Measurements from ENCODE around the gene DIPK1B. TPM values are rescaled to one million over a fixed set of nuclear protein-coding genes. Genes with fewer than 3 reads are reported as not detected.
A peak's percentile ranks its signal among the peaks of the same experiment; 100 is the strongest.

The DIPK1B gene
- total RNA-seq, 1 donor from 2014 or later = 11.0 TPM

- H3K4me1 ChIP-seq (ENCODE audit: control insufficient read depth in 3 of 3, insufficient read depth in 3 of 3, low read length in 3 of 3) = peaks cover 11 to 26% (median 25%) of the 10 kb centered on the region in 3 donors
- peak overlapping the region in 2 of 3 donors; percentile 15 to 41 for H3K4me3 ChIP-seq (ENCODE audit: low read length in 3 of 3)
Measured at GRCh38 chr9:136679431-136679941, 32.9 kb upstream of the DIPK1B start.

DNA sequence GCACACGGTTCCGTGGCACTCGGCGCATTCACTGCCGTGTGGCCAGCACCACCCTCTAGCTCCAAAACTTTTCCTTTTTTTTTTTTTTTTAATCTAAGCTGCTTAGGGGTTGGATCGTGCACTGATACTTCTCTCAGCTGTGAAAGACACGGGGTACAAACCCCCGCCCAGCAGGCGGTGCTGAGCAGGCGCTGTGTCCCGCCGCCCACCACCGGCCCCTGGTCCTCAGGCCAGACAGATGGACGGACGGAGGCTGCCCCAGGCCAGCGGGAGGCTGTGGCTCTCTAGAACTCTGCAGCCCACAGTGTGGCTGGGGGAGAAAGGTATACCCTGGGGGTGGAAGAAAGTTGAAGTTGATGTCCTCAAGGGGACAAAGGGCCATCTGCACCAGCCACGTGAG, 31.3 kb upstream of the DIPK1B start:
- Histone ChIP-seq H3K27me3 (ENCODE audit: control insufficient read depth in 3 of 3, insufficient read depth in 3 of 3, low read length in 3 of 3) (no peaks in the 10 kb centered on the region), H3K9me3 (ENCODE audit: control insufficient read depth in 3 of 3, low read length in 3 of 3) (no peaks in the 10 kb centered on the region), H3K9ac (ENCODE audit: low read depth in 1 of 3, low read length in 3 of 3) (no peak overlapping the region), H3K4me1 (ENCODE audit: control insufficient read depth in 3 of 3, insufficient read depth in 3 of 3, low read length in 3 of 3) (peaks cover 22 to 41% (median 38%) of the 10 kb centered on the region in 3 donors), H3K27ac (ENCODE audit: low read depth, low read length) (no peak overlapping the region), H3K36me3 (ENCODE audit: control insufficient read depth in 3 of 3, insufficient read depth in 3 of 3, low read length in 3 of 3) (peaks cover 0 to 5% (median 3%) of the 10 kb centered on the region in 3 donors), H3K4me3 (ENCODE audit: low read length in 3 of 3) (no peak overlapping the region)

More at GRCh38 chr9:136679431-136679941, 32.9 kb upstream of the DIPK1B start:
- Histone ChIP-seq H3K27ac (ENCODE audit: low read depth, low read length) (peak overlapping the region; percentile 34), H3K9me3 (ENCODE audit: control insufficient read depth in 3 of 3, low read length in 3 of 3) (no peaks in the 10 kb centered on the region), H3K36me3 (ENCODE audit: control insufficient read depth in 3 of 3, insufficient read depth in 3 of 3, low read length in 3 of 3) (peaks cover 0 to 8% (median 7%) of the 10 kb centered on the region in 3 donors), H3K27me3 (ENCODE audit: control insufficient read depth in 3 of 3, insufficient read depth in 3 of 3, low read length in 3 of 3) (no peaks in the 10 kb centered on the region), H3K9ac (ENCODE audit: low read depth in 1 of 3, low read length in 3 of 3) (peak overlapping the region; percentile 20 to 64 (median 36))

DNA sequence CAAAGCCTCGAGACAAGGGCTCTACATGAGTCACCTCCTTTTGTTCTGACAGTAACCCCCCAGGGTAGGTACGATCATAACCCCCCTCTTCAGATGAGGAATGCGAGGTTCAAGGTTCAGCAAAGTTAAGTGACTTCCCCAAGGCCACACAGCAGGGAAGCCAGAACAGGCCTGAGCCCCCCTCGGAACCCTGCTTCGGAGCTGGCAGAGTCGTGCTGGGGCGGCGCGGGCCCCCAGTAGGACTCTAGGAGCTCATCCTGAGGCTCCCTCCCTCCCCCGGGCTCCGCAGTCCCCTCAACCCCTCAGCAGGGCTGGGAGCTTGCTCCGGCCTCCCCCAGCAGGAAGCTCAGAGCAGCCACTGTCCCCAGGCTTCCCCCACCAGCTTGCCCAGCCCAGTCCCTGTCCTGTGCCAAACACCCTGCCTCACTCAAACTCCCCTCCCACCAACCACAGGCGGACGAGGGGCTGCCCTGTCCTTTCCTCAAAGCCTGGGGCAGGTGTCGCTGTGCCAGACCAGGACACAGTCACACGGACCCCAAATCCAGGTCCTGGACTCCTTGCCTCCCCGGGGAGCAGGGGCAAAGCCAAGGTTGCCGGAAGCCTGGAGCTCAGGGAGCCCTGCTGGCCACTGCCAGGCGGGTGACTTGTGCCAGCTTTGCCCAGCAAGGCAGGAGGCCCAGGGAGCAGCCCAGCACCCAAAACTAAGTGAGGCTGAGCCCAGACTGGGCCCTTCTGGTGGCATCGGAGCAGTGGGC, 30.2 kb upstream of the DIPK1B start:
- Histone ChIP-seq H3K4me3 (ENCODE audit: low read length in 3 of 3) (no peak overlapping the region), H3K4me1 (ENCODE audit: control insufficient read depth in 3 of 3, insufficient read depth in 3 of 3, low read length in 3 of 3) (peaks cover 26 to 45% (median 43%) of the 10 kb centered on the region in 3 donors), H3K36me3 (ENCODE audit: control insufficient read depth in 3 of 3, insufficient read depth in 3 of 3, low read length in 3 of 3) (no peaks in the 10 kb centered on the region), H3K27me3 (ENCODE audit: control insufficient read depth in 3 of 3, insufficient read depth in 3 of 3, low read length in 3 of 3) (no peaks in the 10 kb centered on the region), H3K9me3 (ENCODE audit: control insufficient read depth in 3 of 3, low read length in 3 of 3) (no peaks in the 10 kb centered on the region), H3K9ac (ENCODE audit: low read depth in 1 of 3, low read length in 3 of 3) (peak overlapping the region in 1 of 3 donors; percentile 4), H3K27ac (ENCODE audit: low read depth, low read length) (no peak overlapping the region)

DNA sequence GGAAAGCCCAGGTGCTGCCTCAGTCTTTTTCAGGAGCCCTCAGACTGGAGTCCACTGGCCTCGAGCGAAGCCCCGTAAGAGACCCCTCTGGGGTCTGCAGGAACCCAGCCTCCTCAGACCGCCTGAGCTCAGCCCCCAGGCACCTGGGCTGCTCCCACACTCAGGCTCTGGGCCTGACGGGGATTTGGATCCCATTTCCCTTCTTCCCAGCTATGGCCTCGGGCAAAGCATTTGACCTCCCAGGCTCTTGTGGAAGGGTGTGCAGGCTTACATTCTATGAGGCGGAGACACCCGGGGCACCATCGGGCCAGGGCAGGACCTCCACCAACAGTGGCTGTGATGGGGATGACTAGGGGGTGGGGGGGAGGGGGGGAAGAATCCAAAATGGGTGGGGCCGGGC, 29.7 kb upstream of the DIPK1B start:
- no peaks in the 10 kb centered on the region for H3K27me3 ChIP-seq (ENCODE audit: control insufficient read depth in 3 of 3, insufficient read depth in 3 of 3, low read length in 3 of 3)
- H3K4me1 ChIP-seq (ENCODE audit: control insufficient read depth in 3 of 3, insufficient read depth in 3 of 3, low read length in 3 of 3) = peaks cover 26 to 45% (median 44%) of the 10 kb centered on the region in 3 donors
- H3K4me3 ChIP-seq (ENCODE audit: low read length in 3 of 3) = no peak overlapping the region
- H3K27ac ChIP-seq (ENCODE audit: low read depth, low read length) = no peak overlapping the region
- no peaks in the 10 kb centered on the region for H3K9me3 ChIP-seq (ENCODE audit: control insufficient read depth in 3 of 3, low read length in 3 of 3)
- no peaks in the 10 kb centered on the region for H3K36me3 ChIP-seq (ENCODE audit: control insufficient read depth in 3 of 3, insufficient read depth in 3 of 3, low read length in 3 of 3)
- peak overlapping the region in 1 of 3 donors; percentile 4 for H3K9ac ChIP-seq (ENCODE audit: low read depth in 1 of 3, low read length in 3 of 3)

- Histone ChIP-seq H3K9me3 (ENCODE audit: control insufficient read depth in 3 of 3, low read length in 3 of 3) (no peaks in the 10 kb centered on the region), H3K27ac (ENCODE audit: low read depth, low read length) (no peak overlapping the region), H3K4me1 (ENCODE audit: control insufficient read depth in 3 of 3, insufficient read depth in 3 of 3, low read length in 3 of 3) (peaks cover 29 to 51% (median 50%) of the 10 kb centered on the region in 3 donors), H3K27me3 (ENCODE audit: control insufficient read depth in 3 of 3, insufficient read depth in 3 of 3, low read length in 3 of 3) (no peaks in the 10 kb centered on the region), H3K36me3 (ENCODE audit: control insufficient read depth in 3 of 3, insufficient read depth in 3 of 3, low read length in 3 of 3) (no peaks in the 10 kb centered on the region), H3K9ac (ENCODE audit: low read depth in 1 of 3, low read length in 3 of 3) (peak overlapping the region in 1 of 3 donors; percentile 16), H3K4me3 (ENCODE audit: low read length in 3 of 3) (no peak overlapping the region)
Measured at GRCh38 chr9:136683173-136683745, 29.1 kb upstream of the DIPK1B start.

DNA sequence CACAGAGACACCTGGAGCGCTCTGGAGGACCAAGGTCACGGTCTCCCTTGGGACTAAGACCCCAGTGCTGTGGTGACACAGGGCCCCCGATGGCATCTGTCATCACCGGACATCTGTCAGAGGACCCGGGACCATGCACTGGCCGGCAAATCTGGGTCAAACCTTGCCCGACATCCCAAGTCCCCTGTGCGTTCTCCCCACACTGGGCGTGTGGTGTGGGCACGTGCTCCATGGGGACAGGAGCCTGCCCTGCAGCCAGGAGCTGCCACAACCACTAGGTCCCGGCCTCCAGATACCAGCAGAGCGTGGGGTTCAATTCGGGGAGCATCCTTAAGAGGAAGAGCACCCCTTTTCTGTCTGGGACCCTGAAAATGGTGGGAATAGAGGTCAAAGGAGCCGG, 28.6 kb upstream of the DIPK1B start:
- Histone ChIP-seq H3K36me3 (ENCODE audit: control insufficient read depth in 3 of 3, insufficient read depth in 3 of 3, low read length in 3 of 3) (no peaks in the 10 kb centered on the region), H3K4me1 (ENCODE audit: control insufficient read depth in 3 of 3, insufficient read depth in 3 of 3, low read length in 3 of 3) (peaks cover 30 to 51% (median 49%) of the 10 kb centered on the region in 3 donors), H3K27me3 (ENCODE audit: control insufficient read depth in 3 of 3, insufficient read depth in 3 of 3, low read length in 3 of 3) (no peaks in the 10 kb centered on the region), H3K27ac (ENCODE audit: low read depth, low read length) (no peak overlapping the region), H3K4me3 (ENCODE audit: low read length in 3 of 3) (no peak overlapping the region), H3K9ac (ENCODE audit: low read depth in 1 of 3, low read length in 3 of 3) (peak overlapping the region in 1 of 3 donors; percentile 16), H3K9me3 (ENCODE audit: control insufficient read depth in 3 of 3, low read length in 3 of 3) (no peaks in the 10 kb centered on the region)

- Histone ChIP-seq H3K36me3 (ENCODE audit: control insufficient read depth in 3 of 3, insufficient read depth in 3 of 3, low read length in 3 of 3) (no peaks in the 10 kb centered on the region), H3K9ac (ENCODE audit: low read depth in 1 of 3, low read length in 3 of 3) (peak overlapping the region in 1 of 3 donors; percentile 50), H3K4me3 (ENCODE audit: low read length in 3 of 3) (no peak overlapping the region), H3K4me1 (ENCODE audit: control insufficient read depth in 3 of 3, insufficient read depth in 3 of 3, low read length in 3 of 3) (peaks cover 26 to 51% (median 43%) of the 10 kb centered on the region in 3 donors), H3K9me3 (ENCODE audit: control insufficient read depth in 3 of 3, low read length in 3 of 3) (no peaks in the 10 kb centered on the region), H3K27ac (ENCODE audit: low read depth, low read length) (no peak overlapping the region), H3K27me3 (ENCODE audit: control insufficient read depth in 3 of 3, insufficient read depth in 3 of 3, low read length in 3 of 3) (no peaks in the 10 kb centered on the region)
Measured at GRCh38 chr9:136684339-136684738, 28.0 kb upstream of the DIPK1B start.

GRCh38 chr9:136684799-136685198, 27.6 kb upstream of the DIPK1B start:
- Histone ChIP-seq H3K4me1 (ENCODE audit: control insufficient read depth in 3 of 3, insufficient read depth in 3 of 3, low read length in 3 of 3) (peaks cover 22 to 50% (median 39%) of the 10 kb centered on the region in 3 donors), H3K9ac (ENCODE audit: low read depth in 1 of 3, low read length in 3 of 3) (peak overlapping the region in 1 of 3 donors; percentile 33), H3K27ac (ENCODE audit: low read depth, low read length) (no peak overlapping the region), H3K4me3 (ENCODE audit: low read length in 3 of 3) (no peak overlapping the region), H3K36me3 (ENCODE audit: control insufficient read depth in 3 of 3, insufficient read depth in 3 of 3, low read length in 3 of 3) (no peaks in the 10 kb centered on the region), H3K9me3 (ENCODE audit: control insufficient read depth in 3 of 3, low read length in 3 of 3) (no peaks in the 10 kb centered on the region), H3K27me3 (ENCODE audit: control insufficient read depth in 3 of 3, insufficient read depth in 3 of 3, low read length in 3 of 3) (no peaks in the 10 kb centered on the region)

- peaks cover 23 to 51% (median 40%) of the 10 kb centered on the region in 3 donors for H3K4me1 ChIP-seq (ENCODE audit: control insufficient read depth in 3 of 3, insufficient read depth in 3 of 3, low read length in 3 of 3)
- H3K4me3 ChIP-seq (ENCODE audit: low read length in 3 of 3) = no peak overlapping the region
- H3K27ac ChIP-seq (ENCODE audit: low read depth, low read length) = no peak overlapping the region
- no peaks in the 10 kb centered on the region for H3K27me3 ChIP-seq (ENCODE audit: control insufficient read depth in 3 of 3, insufficient read depth in 3 of 3, low read length in 3 of 3)
- H3K9me3 ChIP-seq (ENCODE audit: control insufficient read depth in 3 of 3, low read length in 3 of 3) = no peaks in the 10 kb centered on the region
- no peaks in the 10 kb centered on the region for H3K36me3 ChIP-seq (ENCODE audit: control insufficient read depth in 3 of 3, insufficient read depth in 3 of 3, low read length in 3 of 3)
- H3K9ac ChIP-seq (ENCODE audit: low read depth in 1 of 3, low read length in 3 of 3) = peak overlapping the region in 1 of 3 donors; percentile 89
Measured at GRCh38 chr9:136685216-136685615, 27.2 kb upstream of the DIPK1B start.
